WTC11 (cell line): Measurements from ENCODE around the gene CDK2AP2. TPM values are rescaled to one million over a fixed set of nuclear protein-coding genes. Genes with fewer than 3 reads are reported as not detected.

Experiments
- ARID4B ChIP-seq: sonication (generic); formaldehyde crosslinking; IDR thresholded peaks from 2 replicates; pipeline ENCODE4 v1.8.0; 2023; ENCODE audit warnings: missing genetic modification reagents, mild to moderate bottlenecking, borderline replicate concordance
- CBFB ChIP-seq: sonication (generic); formaldehyde crosslinking; IDR thresholded peaks from 2 replicates; pipeline ENCODE4 v1.8.1; 2022; ENCODE audit warnings: mild to moderate bottlenecking, low read depth, missing genetic modification reagents
- E2F1 ChIP-seq: sonication (generic); formaldehyde crosslinking; IDR thresholded peaks from 2 replicates; pipeline ENCODE4 v1.8.0; 2022; ENCODE audit warnings: mild to moderate bottlenecking, missing genetic modification reagents
- E2F4 ChIP-seq: sonication (generic); formaldehyde crosslinking; IDR thresholded peaks from 2 replicates; pipeline ENCODE4 v1.8.1; 2022; ENCODE audit warnings: low read depth, mild to moderate bottlenecking, moderate library complexity, missing genetic modification reagents, borderline replicate concordance
- ELF4 ChIP-seq: sonication (generic); formaldehyde crosslinking; IDR thresholded peaks from 2 replicates; pipeline ENCODE4 v1.8.1; 2022; ENCODE audit warnings: low read depth, mild to moderate bottlenecking, moderate library complexity, missing genetic modification reagents
- ETV6 ChIP-seq: sonication (generic); formaldehyde crosslinking; IDR thresholded peaks from 2 replicates; pipeline ENCODE4 v1.8.1; 2022; ENCODE audit warnings: mild to moderate bottlenecking, missing genetic modification reagents
- FOXP1 ChIP-seq: sonication (generic); formaldehyde crosslinking; IDR thresholded peaks from 2 replicates; pipeline ENCODE4 v1.8.0; 2022; ENCODE audit warnings: missing genetic modification reagents, mild to moderate bottlenecking, moderate library complexity, borderline replicate concordance
- GABPB1 ChIP-seq: sonication (generic); formaldehyde crosslinking; IDR thresholded peaks from 2 replicates; pipeline ENCODE4 v1.8.1; 2023; ENCODE audit warnings: mild to moderate bottlenecking, missing genetic modification reagents
- GTF2I ChIP-seq: fragments of 250-450 bp; sonication (Bioruptor Pico); conservative IDR thresholded peaks from 2 replicates; pipeline ENCODE4 v1.4.0; 2021; ENCODE audit warnings: mild to moderate bottlenecking
- KAT7 ChIP-seq: sonication (generic); formaldehyde crosslinking; IDR thresholded peaks from 2 replicates; pipeline ENCODE4 v1.8.1; 2023; ENCODE audit warnings: missing genetic modification reagents, mild to moderate bottlenecking, borderline replicate concordance
- MYBL2 ChIP-seq: sonication (generic); formaldehyde crosslinking; IDR thresholded peaks from 2 replicates; pipeline ENCODE4 v1.8.1; 2023; ENCODE audit warnings: mild to moderate bottlenecking, moderate library complexity, missing genetic modification reagents
- NR3C1 ChIP-seq: sonication (generic); formaldehyde crosslinking; conservative IDR thresholded peaks from 2 replicates; pipeline ENCODE4 v1.8.1; 2023; ENCODE audit warnings: low read depth, mild to moderate bottlenecking, missing genetic modification reagents
- SP1 ChIP-seq: sonication (generic); formaldehyde crosslinking; conservative IDR thresholded peaks from 2 replicates; pipeline ENCODE4 v1.8.1; 2022; ENCODE audit warnings: missing genetic modification reagents
- TEAD1 ChIP-seq: sonication (generic); formaldehyde crosslinking; IDR thresholded peaks from 2 replicates; pipeline ENCODE4 v1.8.0; 2022; ENCODE audit warnings: mild to moderate bottlenecking, missing genetic modification reagents
- TEAD4 ChIP-seq: sonication (generic); formaldehyde crosslinking; IDR thresholded peaks from 2 replicates; pipeline ENCODE4 v1.8.0; 2022; ENCODE audit warnings: mild to moderate bottlenecking, missing genetic modification reagents
- TP53 ChIP-seq: sonication (generic); formaldehyde crosslinking; IDR thresholded peaks from 2 replicates; pipeline ENCODE4 v1.8.1; 2023; ENCODE audit warnings: mild to moderate bottlenecking, missing genetic modification reagents
- USF1 ChIP-seq: sonication (generic); formaldehyde crosslinking; IDR thresholded peaks from 2 replicates; pipeline ENCODE4 v1.8.0; 2022; ENCODE audit warnings: mild to moderate bottlenecking, missing genetic modification reagents
- ZMAT4 ChIP-seq: fragments of 250-450 bp; sonication (Bioruptor Pico); IDR thresholded peaks from 2 replicates; pipeline ENCODE4 v1.9.0; 2021; ENCODE audit warnings: mild to moderate bottlenecking
- ZNF263 ChIP-seq: sonication (generic); formaldehyde crosslinking; IDR thresholded peaks from 2 replicates; pipeline ENCODE4 v1.8.1; 2022; ENCODE audit warnings: low read depth, mild to moderate bottlenecking, moderate library complexity, missing genetic modification reagents
- total RNA-seq: library from RNA; stranded (reverse); gene quantifications from 3 replicates; pipeline ENCODE4 v1.2.3, GENCODE V29; 2021
- TF ChIP-seq, protein P1 (sequence below): fragments of 250-450 bp; sonication (Bioruptor Pico); IDR thresholded peaks from 2 replicates; pipeline ENCODE4 v1.9.0; 2021; ENCODE audit warnings: mild to moderate bottlenecking, borderline replicate concordance
- TF ChIP-seq, protein P2 (sequence below): sonication (generic); formaldehyde crosslinking; IDR thresholded peaks from 2 replicates; pipeline ENCODE4 v1.8.1; 2023; ENCODE audit warnings: mild to moderate bottlenecking, moderate library complexity, missing genetic modification reagents
- TF ChIP-seq, protein P3 (sequence below): sonication (generic); formaldehyde crosslinking; IDR thresholded peaks from 2 replicates; pipeline ENCODE4 v1.8.1; 2022; ENCODE audit warnings: mild to moderate bottlenecking, moderate library complexity, missing genetic modification reagents

CDK2AP2 gene
- total RNA-seq, 1 experiment from 2014 or later: 53.1 TPM

GRCh38 chr11:67468759-67469507 lies 39.0 kb downstream of the CDK2AP2 start, which contains the start of gene TMEM134 (continued):
- TF ChIP-seq, protein P1, sequence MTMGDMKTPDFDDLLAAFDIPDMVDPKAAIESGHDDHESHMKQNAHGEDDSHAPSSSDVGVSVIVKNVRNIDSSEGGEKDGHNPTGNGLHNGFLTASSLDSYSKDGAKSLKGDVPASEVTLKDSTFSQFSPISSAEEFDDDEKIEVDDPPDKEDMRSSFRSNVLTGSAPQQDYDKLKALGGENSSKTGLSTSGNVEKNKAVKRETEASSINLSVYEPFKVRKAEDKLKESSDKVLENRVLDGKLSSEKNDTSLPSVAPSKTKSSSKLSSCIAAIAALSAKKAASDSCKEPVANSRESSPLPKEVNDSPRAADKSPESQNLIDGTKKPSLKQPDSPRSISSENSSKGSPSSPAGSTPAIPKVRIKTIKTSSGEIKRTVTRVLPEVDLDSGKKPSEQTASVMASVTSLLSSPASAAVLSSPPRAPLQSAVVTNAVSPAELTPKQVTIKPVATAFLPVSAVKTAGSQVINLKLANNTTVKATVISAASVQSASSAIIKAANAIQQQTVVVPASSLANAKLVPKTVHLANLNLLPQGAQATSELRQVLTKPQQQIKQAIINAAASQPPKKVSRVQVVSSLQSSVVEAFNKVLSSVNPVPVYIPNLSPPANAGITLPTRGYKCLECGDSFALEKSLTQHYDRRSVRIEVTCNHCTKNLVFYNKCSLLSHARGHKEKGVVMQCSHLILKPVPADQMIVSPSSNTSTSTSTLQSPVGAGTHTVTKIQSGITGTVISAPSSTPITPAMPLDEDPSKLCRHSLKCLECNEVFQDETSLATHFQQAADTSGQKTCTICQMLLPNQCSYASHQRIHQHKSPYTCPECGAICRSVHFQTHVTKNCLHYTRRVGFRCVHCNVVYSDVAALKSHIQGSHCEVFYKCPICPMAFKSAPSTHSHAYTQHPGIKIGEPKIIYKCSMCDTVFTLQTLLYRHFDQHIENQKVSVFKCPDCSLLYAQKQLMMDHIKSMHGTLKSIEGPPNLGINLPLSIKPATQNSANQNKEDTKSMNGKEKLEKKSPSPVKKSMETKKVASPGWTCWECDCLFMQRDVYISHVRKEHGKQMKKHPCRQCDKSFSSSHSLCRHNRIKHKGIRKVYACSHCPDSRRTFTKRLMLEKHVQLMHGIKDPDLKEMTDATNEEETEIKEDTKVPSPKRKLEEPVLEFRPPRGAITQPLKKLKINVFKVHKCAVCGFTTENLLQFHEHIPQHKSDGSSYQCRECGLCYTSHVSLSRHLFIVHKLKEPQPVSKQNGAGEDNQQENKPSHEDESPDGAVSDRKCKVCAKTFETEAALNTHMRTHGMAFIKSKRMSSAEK (CRISPR knock-in tag): no peak
- TF ChIP-seq ZNF263 (0 out of 2 replicates have a peak, but pooled peaks have one; percentile 21), ARID4B (CRISPR knock-in tag) (0 out of 2 replicates have a peak, but pooled peaks have one; percentile 14), E2F1 (CRISPR knock-in tag) (no peak), ETV6 (CRISPR knock-in tag) (0 out of 2 replicates have a peak, but pooled peaks have one; percentile 47), MYBL2 (CRISPR knock-in tag) (no peak), GTF2I (CRISPR knock-in tag) (no peak), KAT7 (CRISPR knock-in tag) (peak; percentile 53; the same call in 1 of the 2 replicates), CBFB (CRISPR knock-in tag) (no peak), FOXP1 (CRISPR knock-in tag) (peak; percentile 55; the same call in 1 of the 2 replicates), ZMAT4 (CRISPR knock-in tag) (peak; percentile 25; the same call in 1 of the 2 replicates), TEAD1 (CRISPR knock-in tag) (0 out of 2 replicates have a peak, but pooled peaks have one; percentile 57), TP53 (CRISPR knock-in tag) (0 out of 2 replicates have a peak, but pooled peaks have one; percentile 70), ELF4 (CRISPR knock-in tag) (no peak), GABPB1 (0 out of 2 replicates have a peak, but pooled peaks have one; percentile 44), USF1 (CRISPR knock-in tag) (peak; percentile 48), SP1 (CRISPR knock-in tag) (peak; percentile 100), E2F4 (CRISPR knock-in tag) (no peak), NR3C1 (0 out of 2 replicates have a peak, but pooled peaks have one; percentile 85), TEAD4 (no peak)
- TF ChIP-seq, protein P2, sequence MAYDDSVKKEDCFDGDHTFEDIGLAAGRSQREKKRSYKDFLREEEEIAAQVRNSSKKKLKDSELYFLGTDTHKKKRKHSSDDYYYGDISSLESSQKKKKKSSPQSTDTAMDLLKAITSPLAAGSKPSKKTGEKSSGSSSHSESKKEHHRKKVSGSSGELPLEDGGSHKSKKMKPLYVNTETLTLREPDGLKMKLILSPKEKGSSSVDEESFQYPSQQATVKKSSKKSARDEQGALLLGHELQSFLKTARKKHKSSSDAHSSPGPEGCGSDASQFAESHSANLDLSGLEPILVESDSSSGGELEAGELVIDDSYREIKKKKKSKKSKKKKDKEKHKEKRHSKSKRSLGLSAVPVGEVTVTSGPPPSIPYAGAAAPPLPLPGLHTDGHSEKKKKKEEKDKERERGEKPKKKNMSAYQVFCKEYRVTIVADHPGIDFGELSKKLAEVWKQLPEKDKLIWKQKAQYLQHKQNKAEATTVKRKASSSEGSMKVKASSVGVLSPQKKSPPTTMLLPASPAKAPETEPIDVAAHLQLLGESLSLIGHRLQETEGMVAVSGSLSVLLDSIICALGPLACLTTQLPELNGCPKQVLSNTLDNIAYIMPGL (CRISPR knock-in tag): peak; percentile 33; the same call in 1 of the 2 replicates
- TF ChIP-seq, protein P3, sequence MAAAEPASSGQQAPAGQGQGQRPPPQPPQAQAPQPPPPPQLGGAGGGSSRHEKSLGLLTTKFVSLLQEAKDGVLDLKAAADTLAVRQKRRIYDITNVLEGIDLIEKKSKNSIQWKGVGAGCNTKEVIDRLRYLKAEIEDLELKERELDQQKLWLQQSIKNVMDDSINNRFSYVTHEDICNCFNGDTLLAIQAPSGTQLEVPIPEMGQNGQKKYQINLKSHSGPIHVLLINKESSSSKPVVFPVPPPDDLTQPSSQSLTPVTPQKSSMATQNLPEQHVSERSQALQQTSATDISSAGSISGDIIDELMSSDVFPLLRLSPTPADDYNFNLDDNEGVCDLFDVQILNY (CRISPR knock-in tag): 0 out of 2 replicates have a peak, but pooled peaks have one; percentile 16
